Osteoblast (primary cell): ENCODE measurements around the gene BCAT1. TPM values are rescaled to one million over a fixed set of nuclear protein-coding genes. Genes with fewer than 3 reads are reported as not detected.

ENCODE experiments used
- DNase-seq: peaks from one replicate; pipeline ENCODE4 v3.0.0; 2011; ENCODE audit warnings: low spot score, mixed read lengths; ENCODE audit not compliant: insufficient read length; ENCODE audit errors: missing footprints
- H2AFZ ChIP-seq: 2 replicates; pipeline ENCODE4 v1.6.0; 2011; ENCODE audit warnings: mild to moderate bottlenecking, low read length
- H3K27ac ChIP-seq: 2 replicates; pipeline ENCODE4 v1.5.1; 2011; ENCODE audit warnings: mild to moderate bottlenecking, low read depth, low read length, moderate library complexity
- H3K27me3 ChIP-seq: 2 replicates; pipeline ENCODE4 v1.6.0; 2012; ENCODE audit warnings: mild to moderate bottlenecking, control low read depth, inconsistent platforms, low read length, moderate library complexity; ENCODE audit not compliant: insufficient read depth
- H3K36me3 ChIP-seq: 2 replicates; pipeline ENCODE4 v1.5.1; 2011; ENCODE audit warnings: mild to moderate bottlenecking, low read length, control low read depth, moderate library complexity; ENCODE audit not compliant: insufficient read depth
- H3K4me1 ChIP-seq: 2 replicates; pipeline ENCODE4 v1.5.1; 2011; ENCODE audit warnings: mild to moderate bottlenecking, low read length, control low read depth, moderate library complexity; ENCODE audit not compliant: insufficient read depth
- H3K4me2 ChIP-seq: 2 replicates; pipeline ENCODE4 v1.6.0; 2011; ENCODE audit warnings: mild to moderate bottlenecking, low read length; ENCODE audit not compliant: insufficient read depth
- H3K4me3 ChIP-seq: fragments of 200-600 bp; sonication (generic); 3 replicates; pipeline ENCODE4 v1.5.1; 2012; ENCODE audit warnings: mild to moderate bottlenecking, low read length, inconsistent platforms; ENCODE audit not compliant: insufficient read depth
- H3K79me2 ChIP-seq: 2 replicates; pipeline ENCODE4 v1.6.0; 2012; ENCODE audit warnings: mild to moderate bottlenecking, low read length, control low read depth, inconsistent platforms; ENCODE audit not compliant: insufficient read depth
- H3K9me3 ChIP-seq: 2 replicates; pipeline ENCODE4 v1.5.1; 2011; ENCODE audit warnings: low read depth, low read length, control low read depth
- H4K20me1 ChIP-seq: 2 replicates; pipeline ENCODE4 v1.6.0; 2012; ENCODE audit warnings: mild to moderate bottlenecking, low read length, control low read depth; ENCODE audit not compliant: insufficient read depth
- total RNA-seq: library from RNA; depleted of rRNA; stranded (reverse); fragments of >200 nt; gene quantifications from 2 replicates; pipeline ENCODE4 v1.2.3, GENCODE V29; 2012
- TF ChIP-seq, protein P1 (sequence below): IDR thresholded peaks from 2 replicates; pipeline ENCODE4 v1.5.1; 2011; ENCODE audit warnings: mild to moderate bottlenecking, low read depth, low read length, moderate library complexity; ENCODE audit errors: extremely low read depth

BCAT1 gene
- total RNA-seq, 1 donor, result 273 TPM

DNA sequence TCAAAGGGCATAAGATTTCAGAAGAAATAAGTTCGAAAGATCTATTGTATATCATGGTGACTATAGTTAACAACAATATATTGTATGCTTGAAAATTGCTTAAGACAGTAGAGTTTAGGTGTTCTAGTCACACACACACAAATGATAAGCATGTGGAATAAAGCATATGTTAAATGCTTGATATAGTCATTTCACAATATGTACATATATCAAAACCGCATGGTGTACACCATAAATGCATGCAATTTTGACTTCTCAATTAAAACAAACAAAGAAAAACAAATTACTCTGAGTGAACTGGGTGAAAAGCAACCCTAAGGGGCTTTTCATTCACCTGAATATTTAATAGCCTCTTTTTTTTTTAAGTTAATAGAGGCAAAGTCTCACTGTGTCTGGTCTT lies 40.3 kb upstream of the BCAT1 start:
- Histone ChIP-seq H3K4me3 (no peak overlapping the region), H3K4me1 (no peaks in the 10 kb centered on the region), H4K20me1 (no peaks in the 10 kb centered on the region), H3K4me2 (no peak overlapping the region), H3K27ac (no peak overlapping the region), H3K36me3 (no peaks in the 10 kb centered on the region), H3K9me3 (no peaks in the 10 kb centered on the region), H3K79me2 (no peaks in the 10 kb centered on the region), H2AFZ (no peak overlapping the region), H3K27me3 (no peaks in the 10 kb centered on the region)
- DNase-seq, result no peak
- TF ChIP-seq, protein P1, sequence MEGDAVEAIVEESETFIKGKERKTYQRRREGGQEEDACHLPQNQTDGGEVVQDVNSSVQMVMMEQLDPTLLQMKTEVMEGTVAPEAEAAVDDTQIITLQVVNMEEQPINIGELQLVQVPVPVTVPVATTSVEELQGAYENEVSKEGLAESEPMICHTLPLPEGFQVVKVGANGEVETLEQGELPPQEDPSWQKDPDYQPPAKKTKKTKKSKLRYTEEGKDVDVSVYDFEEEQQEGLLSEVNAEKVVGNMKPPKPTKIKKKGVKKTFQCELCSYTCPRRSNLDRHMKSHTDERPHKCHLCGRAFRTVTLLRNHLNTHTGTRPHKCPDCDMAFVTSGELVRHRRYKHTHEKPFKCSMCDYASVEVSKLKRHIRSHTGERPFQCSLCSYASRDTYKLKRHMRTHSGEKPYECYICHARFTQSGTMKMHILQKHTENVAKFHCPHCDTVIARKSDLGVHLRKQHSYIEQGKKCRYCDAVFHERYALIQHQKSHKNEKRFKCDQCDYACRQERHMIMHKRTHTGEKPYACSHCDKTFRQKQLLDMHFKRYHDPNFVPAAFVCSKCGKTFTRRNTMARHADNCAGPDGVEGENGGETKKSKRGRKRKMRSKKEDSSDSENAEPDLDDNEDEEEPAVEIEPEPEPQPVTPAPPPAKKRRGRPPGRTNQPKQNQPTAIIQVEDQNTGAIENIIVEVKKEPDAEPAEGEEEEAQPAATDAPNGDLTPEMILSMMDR, result no peak

DNA sequence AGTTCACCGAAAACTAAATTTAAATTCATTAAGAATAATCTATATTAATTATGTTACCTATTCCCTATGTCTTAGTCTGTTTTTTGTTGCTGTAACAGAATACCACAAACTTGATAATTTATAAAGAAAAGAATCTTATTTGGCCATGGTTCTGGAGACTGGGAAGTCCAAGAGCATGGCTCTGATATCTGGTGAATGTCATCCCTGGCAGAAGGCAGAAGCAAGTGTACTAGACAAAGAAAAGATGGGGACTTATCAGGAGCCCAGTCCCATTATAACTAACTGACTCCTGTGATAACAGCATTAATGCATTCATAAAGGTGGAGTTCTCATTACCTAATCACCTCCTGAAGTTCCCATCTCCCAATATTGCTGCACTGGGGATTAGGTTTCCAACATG lies 33.3 kb upstream of the BCAT1 start:
- Histone ChIP-seq H3K9me3 (no peaks in the 10 kb centered on the region), H3K36me3 (no peaks in the 10 kb centered on the region), H3K79me2 (no peaks in the 10 kb centered on the region), H3K4me1 (no peaks in the 10 kb centered on the region), H3K27me3 (no peaks in the 10 kb centered on the region), H4K20me1 (no peaks in the 10 kb centered on the region), H2AFZ (no peak overlapping the region), H3K27ac (no peak overlapping the region), H3K4me3 (no peak overlapping the region), H3K4me2 (no peak overlapping the region)
- DNase-seq, result no peak
- TF ChIP-seq, protein P1, result no peak

DNA sequence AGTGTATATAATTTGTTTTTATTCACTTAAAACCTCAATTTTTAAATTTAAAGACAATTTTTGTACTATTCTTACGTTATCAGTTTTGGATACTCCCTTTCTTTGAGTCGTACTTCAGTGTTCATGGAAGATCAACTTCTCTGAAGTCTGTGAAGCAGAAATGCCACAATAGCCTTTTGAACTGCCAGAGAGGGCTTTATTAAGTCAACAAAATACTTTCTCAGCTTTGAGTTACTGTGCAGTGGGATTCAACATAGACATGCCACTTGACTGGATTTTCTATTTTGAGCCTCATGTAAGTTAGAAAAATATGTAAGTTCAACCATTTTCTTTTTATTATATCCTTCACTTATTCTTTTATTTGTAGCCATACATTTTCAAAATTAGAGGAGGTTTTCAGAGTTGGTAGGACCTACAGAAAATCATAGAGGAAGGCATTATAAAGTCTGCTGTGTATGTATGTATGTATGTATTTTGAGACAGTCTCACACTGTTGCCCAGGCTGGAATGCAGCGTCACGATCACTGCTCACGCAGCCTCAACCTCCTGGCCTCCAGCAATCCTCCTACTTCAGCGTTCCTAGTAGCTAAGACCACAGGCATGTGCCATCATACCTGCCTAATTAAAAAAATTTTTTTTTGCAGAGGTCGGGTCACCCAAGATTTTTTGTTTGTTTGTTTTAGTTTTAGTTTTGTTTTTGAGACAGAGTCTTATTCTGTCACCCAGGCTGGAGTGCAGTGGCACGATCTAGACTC lies 31.3 kb upstream of the BCAT1 start:
- no peak overlapping the region for H3K4me2 ChIP-seq
- H3K36me3 ChIP-seq, result no peaks in the 10 kb centered on the region
- no peak overlapping the region for H2AFZ ChIP-seq
- H3K4me3 ChIP-seq, result no peak overlapping the region
- no peaks in the 10 kb centered on the region for H3K9me3 ChIP-seq
- no peak overlapping the region for H3K27ac ChIP-seq
- no peaks in the 10 kb centered on the region for H3K4me1 ChIP-seq
- H3K27me3 ChIP-seq, result no peaks in the 10 kb centered on the region
- TF ChIP-seq, protein P1, result no peak
- no peak for DNase-seq
- H4K20me1 ChIP-seq, result no peaks in the 10 kb centered on the region
- no peaks in the 10 kb centered on the region for H3K79me2 ChIP-seq

DNA sequence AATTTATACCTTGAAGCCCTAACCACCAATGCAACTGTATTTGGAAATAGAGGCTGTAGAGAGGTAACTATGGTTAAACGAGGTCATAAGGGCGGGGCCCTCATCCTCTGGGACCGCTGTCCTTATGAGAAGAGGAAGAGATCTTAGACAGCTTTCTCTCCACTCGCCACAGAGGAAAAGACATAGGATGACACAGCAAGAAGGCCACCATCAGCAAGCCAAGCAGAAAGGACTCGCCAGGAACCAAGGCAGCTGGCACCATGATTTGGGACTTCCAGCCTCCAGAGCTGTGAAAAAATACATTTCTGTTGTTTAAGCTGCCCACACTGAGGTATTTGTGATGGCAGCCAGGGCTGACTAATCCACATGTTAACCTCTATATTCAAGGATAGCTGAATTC lies 30.4 kb upstream of the BCAT1 start:
- H3K36me3 ChIP-seq, result no peaks in the 10 kb centered on the region
- TF ChIP-seq, protein P1, result no peak
- H3K4me1 ChIP-seq, result no peaks in the 10 kb centered on the region
- H3K27ac ChIP-seq, result no peak overlapping the region
- no peak overlapping the region for H3K4me3 ChIP-seq
- peak overlapping the region; percentile 64 for H2AFZ ChIP-seq
- H4K20me1 ChIP-seq, result no peaks in the 10 kb centered on the region
- H3K9me3 ChIP-seq, result no peaks in the 10 kb centered on the region
- no peak for DNase-seq
- H3K79me2 ChIP-seq, result no peaks in the 10 kb centered on the region
- no peak overlapping the region for H3K4me2 ChIP-seq
- no peaks in the 10 kb centered on the region for H3K27me3 ChIP-seq
